HepG2 (cell line): ENCODE results near the gene TMEM117.

Experiments used
- CBX5 ChIP-seq: sonication (generic); formaldehyde crosslinking; IDR thresholded peaks from 2 replicates; pipeline ENCODE4 v1.4.0; 2020; ENCODE audit warnings: missing genetic modification reagents, borderline replicate concordance
- NFATC3 ChIP-seq: sonication (generic); formaldehyde crosslinking; IDR thresholded peaks from 2 replicates; pipeline ENCODE4 v1.5.1; 2020; ENCODE audit warnings: mild to moderate bottlenecking, missing genetic modification reagents
- ZNF441 ChIP-seq: sonication (generic); formaldehyde crosslinking; IDR thresholded peaks from 2 replicates; pipeline ENCODE4 v1.7.0; 2021; ENCODE audit warnings: missing genetic modification reagents, borderline replicate concordance
- ZNF788 ChIP-seq: sonication (generic); formaldehyde crosslinking; IDR thresholded peaks from 2 replicates; pipeline ENCODE4 v1.5.0; 2020; ENCODE audit warnings: mild to moderate bottlenecking, missing genetic modification reagents, borderline replicate concordance
- TF ChIP-seq, protein P1 (sequence below): sonication (generic); formaldehyde crosslinking; IDR thresholded peaks from 2 replicates; pipeline ENCODE4 v1.5.0; 2020; ENCODE audit warnings: mild to moderate bottlenecking, missing genetic modification reagents, borderline replicate concordance

GRCh38 chr12:44336577-44336976, 500.7 kb downstream of the TMEM117 start:
- TF ChIP-seq CBX5 (no peak), ZNF441 (CRISPR knock-in tag) (no peak), ZNF788 (CRISPR knock-in tag) (no peak), NFATC3 (CRISPR knock-in tag) (no peak)
- TF ChIP-seq, protein P1, sequence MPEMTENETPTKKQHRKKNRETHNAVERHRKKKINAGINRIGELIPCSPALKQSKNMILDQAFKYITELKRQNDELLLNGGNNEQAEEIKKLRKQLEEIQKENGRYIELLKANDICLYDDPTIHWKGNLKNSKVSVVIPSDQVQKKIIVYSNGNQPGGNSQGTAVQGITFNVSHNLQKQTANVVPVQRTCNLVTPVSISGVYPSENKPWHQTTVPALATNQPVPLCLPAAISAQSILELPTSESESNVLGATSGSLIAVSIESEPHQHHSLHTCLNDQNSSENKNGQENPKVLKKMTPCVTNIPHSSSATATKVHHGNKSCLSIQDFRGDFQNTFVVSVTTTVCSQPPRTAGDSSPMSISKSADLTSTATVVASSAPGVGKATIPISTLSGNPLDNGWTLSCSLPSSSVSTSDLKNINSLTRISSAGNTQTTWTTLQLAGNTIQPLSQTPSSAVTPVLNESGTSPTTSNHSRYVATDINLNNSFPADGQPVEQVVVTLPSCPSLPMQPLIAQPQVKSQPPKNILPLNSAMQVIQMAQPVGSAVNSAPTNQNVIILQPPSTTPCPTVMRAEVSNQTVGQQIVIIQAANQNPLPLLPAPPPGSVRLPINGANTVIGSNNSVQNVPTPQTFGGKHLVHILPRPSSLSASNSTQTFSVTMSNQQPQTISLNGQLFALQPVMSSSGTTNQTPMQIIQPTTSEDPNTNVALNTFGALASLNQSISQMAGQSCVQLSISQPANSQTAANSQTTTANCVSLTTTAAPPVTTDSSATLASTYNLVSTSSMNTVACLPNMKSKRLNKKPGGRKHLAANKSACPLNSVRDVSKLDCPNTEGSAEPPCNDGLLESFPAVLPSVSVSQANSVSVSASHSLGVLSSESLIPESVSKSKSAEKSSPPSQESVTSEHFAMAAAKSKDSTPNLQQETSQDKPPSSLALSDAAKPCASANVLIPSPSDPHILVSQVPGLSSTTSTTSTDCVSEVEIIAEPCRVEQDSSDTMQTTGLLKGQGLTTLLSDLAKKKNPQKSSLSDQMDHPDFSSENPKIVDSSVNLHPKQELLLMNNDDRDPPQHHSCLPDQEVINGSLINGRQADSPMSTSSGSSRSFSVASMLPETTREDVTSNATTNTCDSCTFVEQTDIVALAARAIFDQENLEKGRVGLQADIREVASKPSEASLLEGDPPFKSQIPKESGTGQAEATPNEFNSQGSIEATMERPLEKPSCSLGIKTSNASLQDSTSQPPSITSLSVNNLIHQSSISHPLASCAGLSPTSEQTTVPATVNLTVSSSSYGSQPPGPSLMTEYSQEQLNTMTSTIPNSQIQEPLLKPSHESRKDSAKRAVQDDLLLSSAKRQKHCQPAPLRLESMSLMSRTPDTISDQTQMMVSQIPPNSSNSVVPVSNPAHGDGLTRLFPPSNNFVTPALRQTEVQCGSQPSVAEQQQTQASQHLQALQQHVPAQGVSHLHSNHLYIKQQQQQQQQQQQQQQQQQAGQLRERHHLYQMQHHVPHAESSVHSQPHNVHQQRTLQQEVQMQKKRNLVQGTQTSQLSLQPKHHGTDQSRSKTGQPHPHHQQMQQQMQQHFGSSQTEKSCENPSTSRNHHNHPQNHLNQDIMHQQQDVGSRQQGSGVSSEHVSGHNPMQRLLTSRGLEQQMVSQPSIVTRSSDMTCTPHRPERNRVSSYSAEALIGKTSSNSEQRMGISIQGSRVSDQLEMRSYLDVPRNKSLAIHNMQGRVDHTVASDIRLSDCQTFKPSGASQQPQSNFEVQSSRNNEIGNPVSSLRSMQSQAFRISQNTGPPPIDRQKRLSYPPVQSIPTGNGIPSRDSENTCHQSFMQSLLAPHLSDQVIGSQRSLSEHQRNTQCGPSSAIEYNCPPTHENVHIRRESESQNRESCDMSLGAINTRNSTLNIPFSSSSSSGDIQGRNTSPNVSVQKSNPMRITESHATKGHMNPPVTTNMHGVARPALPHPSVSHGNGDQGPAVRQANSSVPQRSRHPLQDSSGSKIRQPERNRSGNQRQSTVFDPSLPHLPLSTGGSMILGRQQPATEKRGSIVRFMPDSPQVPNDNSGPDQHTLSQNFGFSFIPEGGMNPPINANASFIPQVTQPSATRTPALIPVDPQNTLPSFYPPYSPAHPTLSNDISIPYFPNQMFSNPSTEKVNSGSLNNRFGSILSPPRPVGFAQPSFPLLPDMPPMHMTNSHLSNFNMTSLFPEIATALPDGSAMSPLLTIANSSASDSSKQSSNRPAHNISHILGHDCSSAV, result no peak
